B cell (primary cell): ENCODE results near the gene VSTM2B. TPM values are rescaled to one million over a fixed set of nuclear protein-coding genes. Genes with fewer than 3 reads are reported as not detected.

Source experiments
- ATAC-seq: fragments of 200-7000 bp; cut with Tn5 transposase; one replicate; pipeline ENCODE4 v1.10.0; 2021; ENCODE audit warnings: low read depth, mild to moderate bottlenecking, moderate number of reproducible peaks, moderate library complexity
- CTCF ChIA-PET: fragments of 350-600 bp; sonication (Branson Sonifier 250); formaldehyde crosslinking; loops from one replicate; lab custom pipeline; 2021; ENCODE audit warnings: antibody characterized with exemption, inconsistent platforms; lab: Charles Lee
- POLR2A ChIA-PET: fragments of 350-600 bp; sonication (Branson Sonifier 250); formaldehyde crosslinking; loops from one replicate; lab custom pipeline; 2021; ENCODE audit warnings: antibody characterized with exemption; lab: Charles Lee
- DNase-seq: peaks from one replicate; pipeline ENCODE4 v3.0.0; 2013
- H2AFZ ChIP-seq: 2 replicates; pipeline ENCODE4 v1.6.1; 2012; ENCODE audit warnings: mild to moderate bottlenecking, low read depth, low read length; ENCODE audit not compliant: insufficient read depth, poor library complexity, severe bottlenecking
- H3K27ac ChIP-seq, 2 donors: 1 replicate in 1 of 2; 2 replicates in 1 of 2; pipeline ENCODE4 v1.5.1; 2012 to 2013; ENCODE audit warnings: low read length in 2 of 2, mild to moderate bottlenecking in 2 of 2, moderate library complexity in 1 of 2
- H3K27me3 ChIP-seq, 4 experiments: fragments of 200-600 bp in 1 of 4; sonication (generic) in 1 of 4; replicated peaks in 1 of 4; 1 replicate in 2 of 4; 2 replicates in 2 of 4; pipeline versions ENCODE4 v1.6.1 to v1.7.0; 2013 to 2016; ENCODE audit warnings: low read length in 3 of 4, mild to moderate bottlenecking in 2 of 4, mixed read lengths in 1 of 4, moderate library complexity in 1 of 4; ENCODE audit not compliant: insufficient read depth in 4 of 4, control insufficient read depth in 3 of 4; ENCODE audit errors: control extremely low read depth in 1 of 4
- H3K36me3 ChIP-seq, 2 experiments: replicated peaks in 1 of 2; 1 replicate in 1 of 2; 2 replicates in 1 of 2; pipeline versions ENCODE4 v1.6.1 to v1.7.1; 2013; ENCODE audit warnings: low read length in 1 of 2; ENCODE audit not compliant: insufficient read depth in 2 of 2, control insufficient read depth in 1 of 2; ENCODE audit errors: control extremely low read depth in 1 of 2, extremely low read depth in 1 of 2
- H3K4me1 ChIP-seq, 2 donors: fragments of 200-600 bp in 1 of 2; sonication (generic) in 1 of 2; 1 replicate in 1 of 2; 2 replicates in 1 of 2; pipeline versions ENCODE4 v1.5.1 to v1.6.1; 2013 to 2017; ENCODE audit warnings: low read length in 2 of 2; ENCODE audit not compliant: control insufficient read depth in 2 of 2, insufficient read depth in 2 of 2
- H3K4me2 ChIP-seq: replicated peaks from 2 replicates; pipeline ENCODE3; 2012; ENCODE audit warnings: mild to moderate bottlenecking, low read depth, low read length; ENCODE audit not compliant: poor library complexity, severe bottlenecking
- H3K4me3 ChIP-seq, 5 experiments: fragments of 200-600 bp in 1 of 5; sonication (generic) in 1 of 5; 1 replicate in 3 of 5; 2 replicates in 2 of 5; pipeline versions ENCODE4 v1.5.1 to v1.7.0; 2011 to 2016; ENCODE audit warnings: low read length in 4 of 5, mild to moderate bottlenecking in 4 of 5, low read depth in 2 of 5, control low read depth in 1 of 5, moderate library complexity in 1 of 5; ENCODE audit not compliant: insufficient read depth in 1 of 5; ENCODE audit errors: control extremely low read depth in 1 of 5, extremely low read depth in 1 of 5
- H3K79me2 ChIP-seq: fragments of 200-600 bp; sonication (generic); one replicate; pipeline ENCODE4 v1.6.0; 2016; ENCODE audit warnings: low read length; ENCODE audit not compliant: control insufficient read depth, insufficient read depth
- H3K9ac ChIP-seq: fragments of 200-600 bp; sonication (generic); 2 replicates; pipeline ENCODE4 v1.6.1; 2017; ENCODE audit warnings: mild to moderate bottlenecking, low read length, moderate library complexity
- H3K9me3 ChIP-seq, 3 donors: one replicate each; pipeline versions ENCODE4 v1.6.1 to v1.7.1; 2013; ENCODE audit warnings: low read length in 2 of 3; ENCODE audit not compliant: control insufficient read depth in 2 of 3, insufficient read depth in 1 of 3; ENCODE audit errors: control extremely low read depth in 1 of 3
- H4K20me1 ChIP-seq: 2 replicates; pipeline ENCODE4 v1.6.0; 2012; ENCODE audit warnings: mild to moderate bottlenecking, low read length; ENCODE audit not compliant: insufficient read depth, control insufficient read depth, poor library complexity, severe bottlenecking
- H3K27ac Mint-ChIP-seq: one replicate; pipeline ENCODE4 v1.8.0; 2021; ENCODE audit warnings: mixed read lengths
- H3K27me3 Mint-ChIP-seq: one replicate; pipeline ENCODE4 v1.8.0; 2021; ENCODE audit warnings: mixed read lengths
- H3K4me1 Mint-ChIP-seq: one replicate; pipeline ENCODE4 v1.8.0; 2021; ENCODE audit warnings: mixed read lengths
- H3K4me3 Mint-ChIP-seq: one replicate; pipeline ENCODE4 v1.8.0; 2021; ENCODE audit warnings: mixed read lengths
- H3K9me3 Mint-ChIP-seq: one replicate; pipeline ENCODE4 v1.8.0; 2022; ENCODE audit warnings: mixed read lengths; ENCODE audit not compliant: insufficient read depth
- CTCF ChIP-seq: fragments of 200-600 bp; IDR thresholded peaks from one replicate; pipeline ENCODE4 v1.8.0; 2022; ENCODE audit warnings: antibody characterized with exemption, mild to moderate bottlenecking
- EZH2 ChIP-seq: IDR thresholded peaks from 2 replicates; pipeline ENCODE4 v1.6.1; 2012; ENCODE audit warnings: borderline replicate concordance, low read depth, mild to moderate bottlenecking, moderate library complexity, low read length; ENCODE audit not compliant: insufficient read depth, poor library complexity, severe bottlenecking
- WGBS: methylation state at CpG from one replicate; pipeline ENCODE4 v1.1.5; 2013; ENCODE audit warnings: missing lambda C conversion rate; ENCODE audit not compliant: insufficient coverage; 5-methylcytosine and 5-hydroxymethylcytosine counted together
- intact Hi-C: fragments of 100-400 bp; cut with micrococcal nuclease; formaldehyde crosslinking; loops from one replicate; pipeline ENCODE4 v1.10.0; 2022
- polyA plus RNA-seq: library from polyadenylated mRNA; depleted of rRNA; stranded (reverse); fragments of >200 nt; gene quantifications from 2 replicates; pipeline ENCODE4 v1.2.3, GENCODE V29; 2012
- total RNA-seq, 2 donors: library from RNA; stranded (reverse); fragments of 120-200 nt in 1 of 2; gene quantifications; 1 replicate in 1 of 2; 2 replicates in 1 of 2; pipeline versions ENCODE4 v1.2.3 to v1.2.4, GENCODE V29; 2013 to 2022

VSTM2B gene
- total and polyA plus RNA-seq, 2 donors (not counting 1 experiment from before 2014, with no cell fraction given): not detected

GRCh38 chr19:29545866-29546582 lies 20.2 kb downstream of the VSTM2B start:
- no peak for TF ChIP-seq CTCF
- no peak for TF ChIP-seq EZH2
- POLR2A ChIA-PET: no interaction called here

GRCh38 chr19:29546583-29547190 lies 20.9 kb downstream of the VSTM2B start:
- no peaks in the 10 kb centered on the region for H3K79me2 ChIP-seq
- H3K4me3 Mint-ChIP-seq: no peak overlapping the region
- ChIA-PET POLR2A (no interaction called here), CTCF (no interaction called here)
- TF ChIP-seq EZH2 (no peak), CTCF (no peak)
- no peak overlapping the region for H3K27ac Mint-ChIP-seq
- H3K4me1 ChIP-seq: no peaks in the 10 kb centered on the region
- H4K20me1 ChIP-seq: no peaks in the 10 kb centered on the region
- ATAC-seq: no peak
- intact Hi-C loops: no loop called here
- H3K36me3 ChIP-seq: no peaks in the 10 kb centered on the region
- H3K27ac ChIP-seq: no peak overlapping the region
- no peaks in the 10 kb centered on the region for H3K9me3 Mint-ChIP-seq
- no peaks in the 10 kb centered on the region for H3K27me3 ChIP-seq
- H3K4me1 Mint-ChIP-seq: no peaks in the 10 kb centered on the region
- H2AFZ ChIP-seq: no peak overlapping the region
- no peak overlapping the region for H3K4me2 ChIP-seq
- no peak for DNase-seq
- H3K9me3 ChIP-seq: peaks cover 0 to 17% (median 0%) of the 10 kb centered on the region in 3 donors
- peaks cover 25% of the 10 kb centered on the region for H3K27me3 Mint-ChIP-seq
- no peak overlapping the region for H3K9ac ChIP-seq
- no peak overlapping the region for H3K4me3 ChIP-seq
- WGBS: 33% methylated on average over 2 of the region's 10 CpGs

More at GRCh38 chr19:29545866-29546582, 20.2 kb downstream of the VSTM2B start:
- no peak overlapping the region for H3K4me3 ChIP-seq
- WGBS: 79% methylated on average over 7 of the region's 8 CpGs
- H3K4me1 ChIP-seq: no peaks in the 10 kb centered on the region
- H3K27ac Mint-ChIP-seq: no peak overlapping the region
- ATAC-seq (no peak), DNase-seq (no peak)
- no peak overlapping the region for H3K27ac ChIP-seq
- CTCF ChIA-PET: no interaction called here
- no peaks in the 10 kb centered on the region for H3K4me1 Mint-ChIP-seq
- H3K9me3 ChIP-seq: peaks cover 0 to 17% (median 0%) of the 10 kb centered on the region in 3 donors
- H3K9ac ChIP-seq: no peak overlapping the region
- no peaks in the 10 kb centered on the region for H3K79me2 ChIP-seq
- no peak overlapping the region for H3K4me2 ChIP-seq
- H3K27me3 ChIP-seq: no peaks in the 10 kb centered on the region
- intact Hi-C loops: no loop called here
- no peaks in the 10 kb centered on the region for H3K36me3 ChIP-seq
- H3K4me3 Mint-ChIP-seq: no peak overlapping the region
- H4K20me1 ChIP-seq: no peaks in the 10 kb centered on the region
- H3K27me3 Mint-ChIP-seq: peaks cover 25% of the 10 kb centered on the region
- H3K9me3 Mint-ChIP-seq: no peaks in the 10 kb centered on the region
- no peak overlapping the region for H2AFZ ChIP-seq
